WTC11 (cell line): Measurements from ENCODE around the gene RARB. TPM values are rescaled to one million over a fixed set of nuclear protein-coding genes. Genes with fewer than 3 reads are reported as not detected.

ENCODE experiments used
- ATAC-seq: fragments of 200-7000 bp; cut with Tn5 transposase; 2 replicates; pipeline ENCODE4 v1.10.0; 2021; ENCODE audit warnings: mild to moderate bottlenecking, moderate library complexity
- CTCF ChIA-PET: fragments of 300-600 bp; sonication (Branson Sonifier 250); formaldehyde crosslinking; loops from one replicate; lab custom pipeline; 2021; ENCODE audit warnings: antibody characterized with exemption; lab: Charles Lee
- POLR2A ChIA-PET: fragments of 350-600 bp; sonication (Branson Sonifier 250); formaldehyde crosslinking; loops from one replicate; lab custom pipeline; 2021; ENCODE audit warnings: antibody characterized with exemption; lab: Charles Lee
- DNase-seq: peaks from one replicate; pipeline ENCODE4 v3.0.0; 2021; ENCODE audit warnings: low spot score
- H3K27ac Mint-ChIP-seq: 2 replicates; pipeline ENCODE4 v1.8.0; 2021; ENCODE audit warnings: mixed read lengths
- H3K27me3 Mint-ChIP-seq: 2 replicates; pipeline ENCODE4 v1.8.0; 2021; ENCODE audit warnings: low read depth, mild to moderate bottlenecking, moderate library complexity, mixed read lengths
- H3K36me3 Mint-ChIP-seq: 2 replicates; pipeline ENCODE4 v1.8.0; 2021; ENCODE audit warnings: mixed read lengths
- H3K4me1 Mint-ChIP-seq: 2 replicates; pipeline ENCODE4 v1.8.0; 2022; ENCODE audit warnings: mixed read lengths
- H3K4me3 Mint-ChIP-seq: 2 replicates; pipeline ENCODE4 v1.8.0; 2021; ENCODE audit warnings: mild to moderate bottlenecking, moderate library complexity, mixed read lengths
- H3K9me3 Mint-ChIP-seq: 2 replicates; pipeline ENCODE4 v1.8.0; 2021; ENCODE audit warnings: mixed read lengths
- AR ChIP-seq: fragments of 250-450 bp; sonication (Bioruptor Pico); IDR thresholded peaks from 2 replicates; pipeline ENCODE4 v1.9.0; 2021; ENCODE audit warnings: mild to moderate bottlenecking
- CTCF ChIP-seq: fragments of 200-600 bp; IDR thresholded peaks from 2 replicates; pipeline ENCODE4 v1.8.0; 2022; ENCODE audit warnings: antibody characterized with exemption
- JUN ChIP-seq: sonication (generic); formaldehyde crosslinking; IDR thresholded peaks from 2 replicates; pipeline ENCODE4 v1.8.0; 2023; ENCODE audit warnings: mild to moderate bottlenecking, missing genetic modification reagents
- MYBL2 ChIP-seq: sonication (generic); formaldehyde crosslinking; IDR thresholded peaks from 2 replicates; pipeline ENCODE4 v1.8.1; 2023; ENCODE audit warnings: mild to moderate bottlenecking, moderate library complexity, missing genetic modification reagents
- SP1 ChIP-seq: sonication (generic); formaldehyde crosslinking; conservative IDR thresholded peaks from 2 replicates; pipeline ENCODE4 v1.8.1; 2022; ENCODE audit warnings: missing genetic modification reagents
- STAT6 ChIP-seq: sonication (generic); formaldehyde crosslinking; conservative IDR thresholded peaks from 2 replicates; pipeline ENCODE4 v1.8.1; 2023; ENCODE audit warnings: mild to moderate bottlenecking, low read depth, missing genetic modification reagents, moderate library complexity
- ZNF317 ChIP-seq: sonication (generic); formaldehyde crosslinking; IDR thresholded peaks from 2 replicates; pipeline ENCODE4 v1.8.1; 2023; ENCODE audit warnings: low read depth, mild to moderate bottlenecking, moderate library complexity, missing genetic modification reagents, borderline replicate concordance
- total RNA-seq: library from RNA; stranded (reverse); gene quantifications from 3 replicates; pipeline ENCODE4 v1.2.3, GENCODE V29; 2021
- TF ChIP-seq, protein P1 (sequence below): sonication (generic); formaldehyde crosslinking; IDR thresholded peaks from 2 replicates; pipeline ENCODE4 v1.8.1; 2022; ENCODE audit warnings: low read depth, missing genetic modification reagents, borderline replicate concordance

The RARB gene
- total RNA-seq, 1 experiment from 2014 or later: not detected

DNA sequence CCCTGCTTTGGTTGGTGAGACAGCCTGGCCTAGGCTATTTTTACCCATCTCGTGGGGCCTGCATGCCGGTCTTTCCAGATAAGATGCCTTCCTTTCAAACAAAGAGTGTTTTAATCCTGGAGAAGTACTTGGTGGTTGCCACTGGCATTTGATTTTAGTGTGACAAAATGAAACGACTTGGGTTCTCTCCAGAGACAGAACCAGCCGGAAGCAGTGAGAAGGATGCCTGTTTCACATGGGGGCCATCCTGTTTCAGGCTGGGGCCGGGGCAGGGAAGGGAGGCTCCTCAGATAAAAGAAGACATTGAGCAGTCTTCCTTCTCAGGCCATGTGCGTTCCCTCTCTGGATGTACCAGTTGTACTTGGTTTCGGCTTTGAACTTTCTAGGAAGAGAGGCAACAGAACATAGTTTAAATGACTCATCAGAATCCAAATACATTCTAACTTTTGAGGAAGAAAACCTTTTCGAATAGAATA, 161.8 kb downstream of the RARB start:
- DNase-seq: no peak
- peaks cover 10% of the 10 kb centered on the region for H3K9me3 Mint-ChIP-seq
- no peak overlapping the region for H3K27ac Mint-ChIP-seq

More for the DNA sequence above, 161.8 kb downstream of the RARB start:
- TF ChIP-seq STAT6 (CRISPR knock-in tag): no peak
- TF ChIP-seq CTCF: no peak
- TF ChIP-seq JUN (CRISPR knock-in tag): no peak
- TF ChIP-seq MYBL2: no peak
- TF ChIP-seq SP1 (CRISPR knock-in tag): no peak
- TF ChIP-seq AR (CRISPR knock-in tag): no peak
- TF ChIP-seq ZNF317: no peak
- TF ChIP-seq, protein P1, sequence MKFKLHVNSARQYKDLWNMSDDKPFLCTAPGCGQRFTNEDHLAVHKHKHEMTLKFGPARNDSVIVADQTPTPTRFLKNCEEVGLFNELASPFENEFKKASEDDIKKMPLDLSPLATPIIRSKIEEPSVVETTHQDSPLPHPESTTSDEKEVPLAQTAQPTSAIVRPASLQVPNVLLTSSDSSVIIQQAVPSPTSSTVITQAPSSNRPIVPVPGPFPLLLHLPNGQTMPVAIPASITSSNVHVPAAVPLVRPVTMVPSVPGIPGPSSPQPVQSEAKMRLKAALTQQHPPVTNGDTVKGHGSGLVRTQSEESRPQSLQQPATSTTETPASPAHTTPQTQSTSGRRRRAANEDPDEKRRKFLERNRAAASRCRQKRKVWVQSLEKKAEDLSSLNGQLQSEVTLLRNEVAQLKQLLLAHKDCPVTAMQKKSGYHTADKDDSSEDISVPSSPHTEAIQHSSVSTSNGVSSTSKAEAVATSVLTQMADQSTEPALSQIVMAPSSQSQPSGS: no peak
- Mint-ChIP-seq H3K36me3 (no peaks in the 10 kb centered on the region), H3K4me3 (no peak overlapping the region), H3K27me3 (no peaks in the 10 kb centered on the region), H3K4me1 (peaks cover 14% of the 10 kb centered on the region)
- POLR2A ChIA-PET: no interaction called here
- no peak for ATAC-seq
- CTCF ChIA-PET: no interaction called here
